Measurements from ENCODE around the gene WDR5B.

Gene WDR5B

GRCh38 chr3:122415104-122415744 is 638 bp downstream of the WDR5B start:
- Histone ChIP-seq H3K4me2 (ENCODE audit: insufficient read depth, low read length) (peak overlapping the region; percentile 89), H4K20me1 (ENCODE audit: insufficient read depth, low read length) (no peaks in the 10 kb centered on the region; the same call in 1 of the 2 replicates), H3K4me3 (ENCODE audit: low read depth in 1 of 2, low read length in 2 of 2) (peak overlapping the region; percentile 55 to 70; a peak in 3 of 4 replicates), H3K79me2 (ENCODE audit: insufficient read depth, low read length) (peaks cover 58% of the 10 kb centered on the region), H3K9ac (ENCODE audit: low read depth, low read length) (peak overlapping the region; percentile 66), H3K4me1 (ENCODE audit: insufficient read depth, low read length) (peaks cover 42% of the 10 kb centered on the region), H3K27me3 (ENCODE audit: insufficient read depth, low read length, poor library complexity) (no peaks in the 10 kb centered on the region), H3K9me3 (ENCODE audit: insufficient read depth, low read length, severe bottlenecking) (no peaks in the 10 kb centered on the region), H3K27ac (ENCODE audit: low read length) (peak overlapping the region; percentile 91), H3K36me3 (ENCODE audit: insufficient read depth, low read length) (peaks cover 27% of the 10 kb centered on the region), H2AFZ (ENCODE audit: low read depth, low read length) (peak overlapping the region; percentile 76)
- ATAC-seq (ENCODE audit: insufficient read depth, low read depth): peak; percentile 34; the same call in 2 of the 3 replicates
- no peak for TF ChIP-seq CTCF (IDR thresholded peaks at IDR 0.05; ENCODE audit: borderline replicate concordance, extremely low read depth, low read length, poor library complexity, severe bottlenecking)
- TF ChIP-seq EZH2 (IDR thresholded peaks at IDR 0.05; ENCODE audit: borderline replicate concordance, low read depth, low read length, severe bottlenecking): no peak
- peak; percentile 51 for DNase-seq

- Histone ChIP-seq H3K27me3 (ENCODE audit: insufficient read depth, low read length, poor library complexity) (no peaks in the 10 kb centered on the region), H4K20me1 (ENCODE audit: insufficient read depth, low read length) (no peaks in the 10 kb centered on the region; the same call in 1 of the 2 replicates), H3K27ac (ENCODE audit: low read length) (no peak overlapping the region), H3K36me3 (ENCODE audit: insufficient read depth, low read length) (peaks cover 35% of the 10 kb centered on the region), H3K9me3 (ENCODE audit: insufficient read depth, low read length, severe bottlenecking) (no peaks in the 10 kb centered on the region), H3K9ac (ENCODE audit: low read depth, low read length) (no peak overlapping the region), H3K4me2 (ENCODE audit: insufficient read depth, low read length) (peak overlapping the region; percentile 89; the same call in 1 of the 2 replicates), H2AFZ (ENCODE audit: low read depth, low read length) (no peak overlapping the region), H3K4me3 (ENCODE audit: low read depth in 1 of 2, low read length in 2 of 2) (0 out of 4 replicates have a peak overlapping the region, but pooled peaks of 1 of the 2 experiments have one; percentile 70), H3K79me2 (ENCODE audit: insufficient read depth, low read length) (peaks cover 54% of the 10 kb centered on the region), H3K4me1 (ENCODE audit: insufficient read depth, low read length) (peaks cover 42% of the 10 kb centered on the region)
- ATAC-seq (ENCODE audit: insufficient read depth, low read depth): no peak
- TF ChIP-seq EZH2 (IDR thresholded peaks at IDR 0.05; ENCODE audit: borderline replicate concordance, low read depth, low read length, severe bottlenecking) (no peak), CTCF (IDR thresholded peaks at IDR 0.05; ENCODE audit: borderline replicate concordance, extremely low read depth, low read length, poor library complexity, severe bottlenecking) (no peak)
- DNase-seq: no peak
Observed at GRCh38 chr3:122414391-122414790, 1.5 kb downstream of the WDR5B start.

GRCh38 chr3:122410639-122411038 is 5.2 kb downstream of the WDR5B start:
- no peak overlapping the region for H3K4me3 ChIP-seq (ENCODE audit: low read depth in 1 of 2, low read length in 2 of 2)
- ATAC-seq (ENCODE audit: insufficient read depth, low read depth): no peak
- H3K36me3 ChIP-seq (ENCODE audit: insufficient read depth, low read length): peaks cover 68% of the 10 kb centered on the region
- no peak overlapping the region for H3K9ac ChIP-seq (ENCODE audit: low read depth, low read length)
- TF ChIP-seq CTCF (IDR thresholded peaks at IDR 0.05; ENCODE audit: borderline replicate concordance, extremely low read depth, low read length, poor library complexity, severe bottlenecking) (no peak), EZH2 (IDR thresholded peaks at IDR 0.05; ENCODE audit: borderline replicate concordance, low read depth, low read length, severe bottlenecking) (no peak)
- H3K27me3 ChIP-seq (ENCODE audit: insufficient read depth, low read length, poor library complexity): no peaks in the 10 kb centered on the region
- peaks cover 27% of the 10 kb centered on the region for H3K4me1 ChIP-seq (ENCODE audit: insufficient read depth, low read length)
- no peak overlapping the region for H3K27ac ChIP-seq (ENCODE audit: low read length)
- H3K9me3 ChIP-seq (ENCODE audit: insufficient read depth, low read length, severe bottlenecking): no peaks in the 10 kb centered on the region
- no peak overlapping the region for H3K4me2 ChIP-seq (ENCODE audit: insufficient read depth, low read length)
- no peak for DNase-seq
- no peaks in the 10 kb centered on the region; the same call in 1 of the 2 replicates for H4K20me1 ChIP-seq (ENCODE audit: insufficient read depth, low read length)
- no peak overlapping the region for H2AFZ ChIP-seq (ENCODE audit: low read depth, low read length)
- peaks cover 34% of the 10 kb centered on the region for H3K79me2 ChIP-seq (ENCODE audit: insufficient read depth, low read length)

All from DND-41 (cell line).